Inflammatory macrophage treated with lipopolysaccharide for 4 hours (primary cell): Measurements from ENCODE around the gene CCDC106.

Source experiments
- DNase-seq: peaks from one replicate; pipeline ENCODE4 v3.0.0-alpha.2; 2020

CCDC106 gene

DNA sequence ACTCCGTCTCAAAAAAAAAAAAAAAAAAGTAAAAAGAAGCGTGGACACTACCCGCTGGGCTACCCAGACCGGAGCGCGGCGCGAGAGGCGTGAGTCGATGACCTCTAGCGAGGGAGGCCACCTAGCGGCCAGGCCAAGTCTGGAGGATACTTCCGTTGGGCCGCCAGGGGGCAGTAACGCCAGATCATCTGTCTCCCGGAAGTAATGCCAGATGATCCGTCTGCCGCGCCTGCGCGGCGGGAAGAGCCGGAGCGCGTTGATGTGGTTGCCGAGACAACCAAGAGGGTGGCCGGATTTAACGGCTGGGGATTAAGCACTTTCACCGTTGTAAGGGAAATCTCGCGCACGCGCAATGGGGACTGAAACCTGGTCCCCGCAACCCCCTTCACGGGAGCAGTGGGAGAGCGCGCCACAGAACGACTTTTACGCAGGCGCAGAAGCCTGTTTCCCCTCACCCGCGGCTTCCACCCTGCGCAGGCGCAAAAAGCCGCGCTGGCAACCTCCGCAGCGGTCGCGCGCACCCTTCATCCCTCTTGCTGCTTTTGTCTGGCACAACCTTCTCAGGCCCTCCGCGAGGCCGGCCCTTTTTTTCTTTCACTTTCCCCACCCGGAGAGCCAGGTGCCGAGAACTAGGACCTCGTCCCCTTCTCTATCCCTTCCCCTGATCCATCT is 5.8 kb downstream of the CCDC106 start:
- DNase-seq: peak; percentile 96

DNA sequence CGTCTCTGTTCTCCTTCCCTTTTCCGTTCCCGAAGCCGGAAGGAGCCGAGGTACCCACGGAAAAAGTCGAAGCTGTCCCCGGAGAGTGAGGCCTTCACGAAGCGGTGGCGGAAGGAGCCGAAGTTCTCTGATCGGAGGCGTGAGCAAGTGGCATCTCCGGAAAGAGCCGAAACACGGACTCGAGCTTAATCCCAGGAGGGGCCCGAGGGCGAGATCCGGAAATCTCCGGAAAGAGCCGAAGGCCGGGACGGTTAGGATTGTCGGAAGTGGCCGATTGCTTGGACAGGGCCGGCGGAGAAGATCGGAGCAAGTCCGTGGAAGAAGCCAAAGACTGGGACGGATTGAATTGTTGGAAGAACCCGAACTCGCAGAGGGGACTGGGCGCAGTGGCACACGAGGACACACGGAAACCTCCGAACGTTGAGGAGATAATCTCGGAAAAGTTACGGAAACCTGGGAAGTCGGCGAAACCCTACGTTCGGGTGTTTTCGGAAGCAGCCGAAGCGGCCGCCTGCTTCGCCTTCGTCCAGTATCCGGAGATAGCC is 6.4 kb downstream of the CCDC106 start:
- peak; percentile 100 for DNase-seq

DNA sequence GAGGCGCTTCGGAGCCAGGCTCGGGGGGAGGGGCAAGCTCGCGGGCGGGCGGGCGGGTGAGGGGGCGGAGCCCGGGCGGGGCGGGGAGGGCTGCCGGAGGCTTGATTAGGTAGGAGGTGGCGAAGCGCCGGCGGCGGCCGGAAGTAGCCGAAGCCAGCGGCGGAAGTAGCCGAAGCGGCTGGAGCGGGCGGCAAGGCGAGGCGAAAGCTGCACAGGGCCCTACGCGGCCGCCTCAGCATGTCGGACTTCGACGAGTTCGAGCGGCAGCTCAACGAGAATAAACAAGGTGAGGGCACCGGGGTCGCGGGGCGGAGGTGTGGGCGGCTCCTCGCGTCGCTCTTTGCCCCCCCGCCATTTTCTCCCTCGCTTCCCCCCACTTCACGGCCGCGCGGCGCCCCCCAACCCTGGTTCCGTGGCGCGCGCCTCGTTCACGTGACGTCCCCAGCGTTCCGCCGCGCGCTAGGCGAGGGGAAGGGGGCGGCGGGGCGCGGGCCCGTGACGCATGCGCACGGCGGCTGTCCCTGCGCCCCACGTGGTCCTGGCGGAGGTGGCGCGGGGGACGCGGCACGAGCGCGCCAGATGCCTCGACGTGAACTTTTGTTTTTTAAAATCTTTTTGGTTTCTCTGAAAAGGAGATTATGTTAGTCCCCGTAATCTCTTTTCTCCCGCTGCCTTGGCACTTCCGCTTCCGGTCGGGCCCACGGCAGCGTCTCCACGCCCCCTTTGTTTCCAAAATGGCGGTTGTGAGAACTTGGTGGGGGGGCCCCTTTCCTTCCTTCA is 7.0 kb downstream of the CCDC106 start, which contains the start of gene U2AF2:
Gene U2AF2 (plus strand): TSS at position 168 of the 780 bp plus-strand sequence. CDS start 70 bp downstream, at position 238.
- peak; percentile 94 for DNase-seq

DNA sequence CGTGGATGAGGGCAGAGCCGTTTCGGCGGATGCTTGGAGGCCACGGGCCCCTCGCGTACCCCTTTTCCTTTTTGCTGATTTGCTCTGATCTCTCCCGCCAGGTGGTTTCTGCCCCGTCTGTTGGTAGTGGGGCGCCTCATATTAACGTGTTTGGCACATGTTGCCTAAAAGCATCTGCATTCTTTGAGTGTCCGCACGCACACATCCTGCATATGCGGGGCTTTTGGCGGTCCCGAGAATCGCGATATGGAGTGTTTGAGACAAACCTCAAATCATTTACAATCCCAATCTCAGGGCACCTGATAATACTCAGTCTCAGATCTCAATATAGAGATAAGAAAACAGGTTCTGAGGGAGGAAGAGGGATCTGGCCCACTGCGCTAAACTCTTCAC is 7.6 kb downstream of the CCDC106 start:
- DNase-seq: no peak

DNA sequence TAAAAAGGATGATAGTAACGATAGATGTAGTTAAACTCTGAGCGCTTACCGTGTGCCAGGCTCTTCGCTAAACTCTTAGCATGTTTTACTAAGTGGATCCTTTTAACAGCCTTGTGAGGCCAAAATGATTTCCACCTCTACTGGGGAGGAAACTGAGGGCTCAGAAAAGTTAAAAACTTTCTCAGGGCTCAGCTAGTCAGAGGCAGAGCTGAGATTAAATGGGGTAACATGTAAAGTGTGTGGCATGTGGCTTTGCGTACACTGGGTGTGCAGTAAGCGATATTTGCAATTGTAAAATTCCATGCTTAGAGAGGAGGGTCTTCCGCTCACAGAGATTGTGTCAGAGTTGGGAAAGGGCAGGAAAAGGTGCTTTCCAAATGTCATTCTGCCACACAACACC is 8.5 kb downstream of the CCDC106 start:
- DNase-seq: no peak

DNA sequence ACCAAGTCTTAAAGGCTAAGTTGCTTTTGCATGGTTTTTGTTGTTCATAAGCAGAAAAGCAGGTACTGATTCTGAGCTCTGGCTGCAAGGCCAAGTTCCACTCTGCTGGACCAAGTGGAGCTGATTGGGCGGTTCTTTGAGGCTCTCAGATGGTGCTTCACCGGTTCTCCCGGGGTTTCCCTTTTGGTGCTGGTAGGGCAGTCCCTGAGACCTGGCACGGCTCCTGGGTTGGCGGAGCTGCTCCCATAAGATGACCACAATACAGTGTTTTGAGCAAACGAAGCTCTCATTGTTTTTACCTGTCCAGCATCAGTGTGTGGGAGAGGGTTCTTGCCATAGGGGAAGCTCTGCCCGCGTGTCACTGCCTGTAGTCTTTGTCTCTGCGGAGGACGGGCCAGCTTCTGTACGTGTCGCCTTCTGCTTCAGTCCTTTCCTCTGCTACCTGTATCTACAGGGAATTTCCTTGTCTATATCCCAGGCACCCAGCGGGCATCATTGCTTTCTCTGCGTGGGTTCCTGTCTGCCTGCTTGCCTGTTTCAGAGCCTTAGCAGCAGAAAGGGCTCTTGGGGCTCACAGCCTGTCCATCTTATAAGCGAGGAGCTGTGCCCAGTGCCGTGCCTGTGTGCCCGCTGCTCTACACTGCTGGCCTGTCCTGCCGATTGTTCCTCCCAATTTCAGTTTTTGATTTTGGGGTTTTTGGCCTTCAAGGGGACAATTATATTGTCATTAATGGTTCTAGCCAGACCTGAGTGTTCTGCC is 9.2 kb downstream of the CCDC106 start:
- no peak for DNase-seq

DNA sequence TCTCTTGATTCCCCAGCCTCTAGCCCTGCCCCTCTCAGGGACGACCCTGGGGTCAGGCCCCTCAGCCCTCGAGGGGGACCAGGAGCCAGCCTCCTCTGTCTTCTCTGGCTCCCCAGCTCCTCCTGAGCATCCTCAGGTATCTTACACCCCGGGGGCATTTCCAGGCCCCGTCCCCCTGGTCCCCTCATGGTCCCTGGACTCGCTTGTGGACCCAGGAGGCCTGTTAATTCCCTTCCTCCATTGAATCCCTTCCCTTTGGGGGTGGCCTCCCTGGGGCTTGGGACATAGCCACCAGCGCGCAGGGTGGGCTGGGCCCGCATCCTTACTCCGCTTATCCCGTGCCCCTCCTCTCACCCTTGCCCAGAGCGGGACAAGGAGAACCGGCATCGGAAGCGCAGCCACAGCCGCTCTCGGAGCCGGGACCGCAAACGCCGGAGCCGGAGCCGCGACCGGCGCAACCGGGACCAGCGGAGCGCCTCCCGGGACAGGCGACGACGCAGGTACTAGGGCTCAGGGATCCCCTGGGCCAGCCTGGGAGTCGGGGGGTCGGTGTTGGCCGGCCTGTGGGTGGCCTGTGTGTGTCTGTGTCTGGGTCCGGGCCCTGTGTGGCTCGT is 10.9 kb downstream of the CCDC106 start:
- DNase-seq: no peak

DNA sequence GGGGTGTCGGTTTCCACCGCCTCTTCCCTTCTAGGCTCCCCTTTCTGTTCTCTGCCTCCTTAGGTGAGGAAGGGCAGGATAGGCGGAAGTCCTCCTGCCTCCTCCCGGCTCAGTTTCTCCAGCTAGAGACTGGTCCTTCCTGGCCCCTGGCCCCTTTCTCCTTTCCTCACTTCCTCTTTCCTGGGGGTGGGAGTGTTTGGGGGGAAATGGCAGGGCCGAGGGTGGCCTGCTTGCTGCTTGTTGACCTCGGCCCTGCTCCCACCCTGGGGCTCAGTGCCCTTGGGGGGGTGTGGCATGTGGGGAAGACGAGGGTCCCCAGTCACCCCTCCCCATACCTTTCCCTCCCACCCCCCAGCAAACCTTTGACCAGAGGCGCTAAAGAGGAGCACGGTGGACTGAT is 11.8 kb downstream of the CCDC106 start:
- DNase-seq: no peak

DNA sequence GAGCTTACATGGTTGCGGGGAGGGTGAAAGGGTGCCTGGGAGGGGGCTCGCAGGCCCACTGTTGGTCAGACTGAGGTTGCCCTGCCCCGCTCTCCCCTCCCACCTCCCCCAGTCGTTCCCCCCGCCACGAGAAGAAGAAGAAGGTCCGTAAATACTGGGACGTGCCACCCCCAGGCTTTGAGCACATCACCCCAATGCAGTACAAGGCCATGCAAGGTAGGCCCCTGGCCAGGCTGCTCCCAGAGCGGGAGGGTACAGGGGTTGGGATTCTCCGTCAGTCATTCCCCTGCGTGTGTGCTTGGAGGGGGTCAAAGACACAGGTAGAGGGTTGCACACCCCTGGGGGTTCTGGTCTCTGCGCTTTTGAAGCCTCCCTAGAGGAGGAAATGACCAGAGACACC is 12.4 kb downstream of the CCDC106 start:
- no peak for DNase-seq

DNA sequence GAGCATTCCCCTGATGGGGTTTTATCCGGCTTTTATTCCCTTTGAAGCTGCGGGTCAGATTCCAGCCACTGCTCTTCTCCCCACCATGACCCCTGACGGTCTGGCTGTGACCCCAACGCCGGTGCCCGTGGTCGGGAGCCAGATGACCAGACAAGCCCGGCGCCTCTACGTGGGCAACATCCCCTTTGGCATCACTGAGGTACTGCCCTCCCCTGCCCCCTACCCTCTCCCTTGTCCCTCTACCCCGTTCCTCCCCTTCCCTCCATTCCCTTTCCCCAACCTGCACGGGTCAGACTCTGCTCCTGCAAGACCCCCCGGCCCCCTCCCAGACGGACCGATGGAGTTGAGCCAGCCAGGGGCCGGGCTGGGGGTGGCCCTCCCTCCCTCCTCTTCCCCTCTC is 13.0 kb downstream of the CCDC106 start:
- DNase-seq: no peak

DNA sequence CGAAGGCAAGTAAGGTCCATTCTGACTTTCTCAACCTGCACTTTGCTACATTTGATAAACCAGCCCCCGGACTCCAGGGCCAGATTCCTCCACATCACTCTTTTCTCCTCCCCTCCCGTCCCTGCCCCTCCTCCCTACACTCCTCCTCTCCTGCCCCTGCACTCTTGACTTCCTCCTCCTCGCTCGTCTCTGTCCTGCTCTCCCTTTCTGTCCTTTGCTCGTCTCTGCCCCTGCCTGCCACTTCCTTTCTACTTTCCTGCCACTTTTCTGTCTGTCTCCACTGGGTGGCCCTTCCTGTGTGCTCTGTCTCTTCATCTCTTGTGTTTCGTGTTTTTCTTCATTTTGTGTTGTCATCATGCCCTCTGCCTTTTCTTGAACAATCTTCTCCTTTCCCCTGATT is 13.8 kb downstream of the CCDC106 start:
- no peak for DNase-seq

DNA sequence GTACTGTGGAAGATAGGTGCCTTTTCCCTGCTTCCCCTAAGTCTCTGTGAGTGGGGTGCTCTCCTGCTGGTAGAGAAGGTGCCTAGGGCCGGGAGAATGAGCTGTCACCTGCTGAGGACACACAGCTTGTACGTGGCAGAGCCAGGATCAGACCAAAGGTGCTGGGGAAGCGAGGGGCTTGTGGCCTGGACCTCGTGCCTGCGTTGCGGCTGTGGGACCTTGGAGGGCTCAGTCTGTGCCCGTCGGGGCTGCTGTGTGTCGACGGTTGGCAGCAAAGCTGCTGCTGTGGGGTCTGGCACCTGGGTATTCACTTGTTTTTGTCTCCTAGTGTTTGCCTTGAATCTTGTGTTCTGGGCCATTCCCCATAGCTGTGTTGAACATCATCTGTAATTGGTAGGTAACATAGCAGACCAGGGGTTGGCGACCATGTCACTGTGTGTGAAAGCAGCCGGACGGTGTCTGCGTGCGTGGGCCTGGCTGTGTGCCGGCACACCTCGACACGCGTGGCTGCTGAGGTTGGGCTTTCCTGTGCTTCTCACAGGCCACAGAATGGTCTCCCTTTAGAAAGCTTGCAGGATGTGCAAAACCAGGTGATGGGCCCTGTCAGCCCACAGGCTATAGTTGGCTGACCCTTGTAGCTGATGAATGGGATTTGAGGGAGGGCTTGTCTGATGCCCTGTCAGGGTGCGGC is 16.0 kb downstream of the CCDC106 start:
- no peak for DNase-seq

DNA sequence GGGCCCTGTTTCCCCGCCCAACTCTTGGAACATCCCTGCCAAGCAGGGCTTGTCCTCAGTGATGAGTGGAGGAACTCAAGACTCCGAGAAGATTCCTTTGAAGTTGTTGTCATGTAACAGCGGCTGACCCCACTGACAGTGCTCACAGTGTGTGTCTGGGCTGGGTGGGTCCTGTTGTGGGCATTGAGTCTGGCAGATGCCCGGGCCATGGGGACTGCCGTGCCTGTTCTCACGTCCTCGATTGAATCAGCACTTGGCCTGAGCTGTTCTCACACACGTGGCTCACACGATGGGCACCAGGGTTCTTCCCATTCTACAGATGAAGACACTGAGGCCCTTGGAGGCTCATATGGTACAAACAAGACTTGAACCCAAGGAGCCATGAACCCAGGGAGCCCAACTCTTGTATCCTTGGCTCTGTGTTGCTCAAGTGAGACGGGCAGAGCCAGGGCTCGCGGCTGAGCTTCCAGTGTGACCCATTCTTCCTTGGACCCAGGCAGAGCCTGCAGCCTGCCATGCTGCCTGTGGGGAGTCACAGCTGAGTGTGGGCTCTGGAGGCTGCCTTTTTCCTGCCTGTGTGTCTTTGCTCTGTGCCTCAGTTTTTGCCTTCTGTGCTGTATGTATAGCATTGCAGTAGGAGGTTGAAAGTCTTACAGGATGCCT is 18.5 kb downstream of the CCDC106 start:
- DNase-seq: no peak

DNA sequence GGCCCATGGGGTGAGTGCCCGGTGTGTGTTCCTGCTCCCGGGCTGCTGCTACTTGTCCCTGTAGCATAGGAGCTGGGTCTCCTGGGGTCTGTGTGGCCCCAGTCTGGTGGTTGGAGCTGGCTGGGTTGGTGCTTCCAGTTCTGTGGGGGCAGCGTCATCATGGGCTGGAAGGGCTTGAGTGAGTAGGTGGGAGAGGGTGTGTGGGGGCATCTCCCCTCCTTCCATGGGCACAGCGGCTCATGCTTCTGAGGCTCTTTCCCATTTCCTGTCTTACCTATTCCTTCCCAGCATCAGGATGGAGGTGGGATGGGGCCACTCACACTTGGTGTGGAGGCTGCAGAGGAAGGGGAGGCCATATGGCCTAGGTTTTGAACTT is 19.0 kb downstream of the CCDC106 start:
- no peak for DNase-seq

DNA sequence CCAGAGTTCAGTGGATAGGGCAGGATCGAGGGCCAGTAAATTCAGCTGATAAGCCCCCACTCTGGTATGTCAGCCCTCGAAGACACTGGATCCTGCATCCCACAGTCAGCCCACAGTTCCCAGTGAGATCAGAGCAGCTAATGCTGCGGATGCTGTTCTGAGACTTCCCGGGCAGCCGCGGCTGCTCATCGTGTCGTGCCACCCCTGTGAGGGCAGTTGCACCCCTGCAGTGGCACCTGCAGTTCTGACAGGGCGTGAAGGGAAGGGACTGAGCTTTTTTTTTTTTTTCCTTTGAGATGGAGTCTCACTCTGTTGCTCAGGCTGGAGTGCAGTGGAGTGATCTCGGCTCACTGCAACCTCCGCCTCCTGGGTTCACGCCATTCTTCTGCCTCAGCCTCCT is 19.5 kb downstream of the CCDC106 start:
- DNase-seq: no peak

DNA sequence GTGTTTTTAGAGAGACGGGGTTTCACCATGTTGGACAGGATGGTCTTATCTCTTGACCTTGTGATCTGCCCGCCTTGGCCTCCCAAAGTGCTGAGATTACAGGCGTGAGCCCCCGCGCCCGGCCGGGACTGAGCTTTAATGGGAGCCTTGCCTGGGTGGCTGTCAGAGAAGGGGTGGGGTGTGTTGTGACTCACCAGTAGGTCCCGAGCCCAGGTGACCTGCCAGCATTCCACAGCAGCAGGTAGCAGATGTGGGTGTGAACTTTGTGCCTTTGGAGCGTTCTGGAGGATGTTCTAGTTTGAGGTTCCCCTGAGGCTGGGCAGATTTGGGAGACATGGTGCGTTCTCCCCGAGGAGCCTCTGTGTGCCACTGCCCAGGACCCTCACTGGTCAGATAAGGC is 19.9 kb downstream of the CCDC106 start:
- no peak for DNase-seq

DNA sequence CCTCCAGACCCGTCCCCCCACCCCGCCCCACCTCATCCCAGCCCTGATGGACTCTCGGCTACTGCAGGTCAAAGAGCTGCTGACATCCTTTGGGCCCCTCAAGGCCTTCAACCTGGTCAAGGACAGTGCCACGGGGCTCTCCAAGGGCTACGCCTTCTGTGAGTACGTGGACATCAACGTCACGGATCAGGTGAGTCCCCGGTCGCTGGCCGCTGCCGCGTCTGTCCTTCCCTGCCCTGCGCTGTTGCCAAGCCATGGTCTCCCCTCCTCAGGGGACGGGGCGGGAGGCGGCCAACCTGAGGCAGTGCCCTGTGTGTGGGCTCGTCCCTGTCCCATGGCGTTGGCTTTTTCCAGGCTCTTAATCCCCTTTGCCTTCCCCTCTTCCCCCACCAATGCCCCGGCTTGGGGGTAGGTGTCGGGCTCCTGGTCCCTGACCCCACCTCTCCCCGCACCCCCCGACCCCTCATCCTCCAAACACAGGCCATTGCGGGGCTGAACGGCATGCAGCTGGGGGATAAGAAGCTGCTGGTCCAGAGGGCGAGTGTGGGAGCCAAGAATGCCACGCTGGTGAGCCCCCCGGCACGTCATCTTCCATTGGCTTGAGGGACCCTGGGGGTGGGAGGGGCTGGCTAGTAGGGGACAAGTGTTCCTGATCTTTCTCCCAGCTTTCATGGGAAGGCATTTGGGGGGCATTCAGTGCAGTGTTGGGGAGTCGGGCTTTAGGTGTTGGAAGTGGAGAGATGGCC is 20.8 kb downstream of the CCDC106 start:
- no peak for DNase-seq

DNA sequence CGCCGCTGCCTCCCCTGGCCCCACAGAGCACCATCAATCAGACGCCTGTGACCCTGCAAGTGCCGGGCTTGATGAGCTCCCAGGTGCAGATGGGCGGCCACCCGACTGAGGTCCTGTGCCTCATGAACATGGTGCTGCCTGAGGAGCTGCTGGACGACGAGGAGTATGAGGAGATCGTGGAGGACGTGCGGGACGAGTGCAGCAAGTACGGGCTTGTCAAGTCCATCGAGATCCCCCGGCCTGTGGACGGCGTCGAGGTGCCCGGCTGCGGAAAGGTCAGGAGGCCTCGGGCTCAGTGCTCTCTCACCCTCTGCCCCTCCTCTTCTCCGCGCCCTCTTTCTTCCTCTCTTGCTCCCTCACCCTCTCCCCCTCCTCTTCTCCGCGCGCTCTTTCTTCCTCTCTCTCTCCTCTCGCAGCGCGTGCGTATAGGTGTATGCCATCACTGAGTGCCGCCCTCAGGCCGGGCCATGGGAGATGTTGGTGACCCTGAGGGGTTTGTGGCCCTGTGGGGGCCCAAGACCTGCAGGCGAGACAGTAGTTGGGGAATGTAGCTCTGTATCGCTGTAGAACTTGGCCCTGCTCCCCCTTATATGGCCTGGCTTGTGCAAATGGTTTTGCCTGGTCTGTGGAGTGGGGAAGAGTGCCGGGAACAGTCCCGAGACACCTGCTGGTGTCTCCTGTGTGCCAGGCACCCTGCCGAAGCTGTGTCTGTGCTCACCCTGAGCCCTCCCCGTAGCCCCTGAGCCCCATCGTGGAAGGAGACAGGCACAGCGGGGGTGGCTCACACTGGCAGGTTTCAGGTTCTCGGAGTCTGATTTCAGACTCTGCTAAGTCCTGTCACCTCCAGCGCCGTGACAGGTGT is 21.6 kb downstream of the CCDC106 start:
- DNase-seq: no peak

DNA sequence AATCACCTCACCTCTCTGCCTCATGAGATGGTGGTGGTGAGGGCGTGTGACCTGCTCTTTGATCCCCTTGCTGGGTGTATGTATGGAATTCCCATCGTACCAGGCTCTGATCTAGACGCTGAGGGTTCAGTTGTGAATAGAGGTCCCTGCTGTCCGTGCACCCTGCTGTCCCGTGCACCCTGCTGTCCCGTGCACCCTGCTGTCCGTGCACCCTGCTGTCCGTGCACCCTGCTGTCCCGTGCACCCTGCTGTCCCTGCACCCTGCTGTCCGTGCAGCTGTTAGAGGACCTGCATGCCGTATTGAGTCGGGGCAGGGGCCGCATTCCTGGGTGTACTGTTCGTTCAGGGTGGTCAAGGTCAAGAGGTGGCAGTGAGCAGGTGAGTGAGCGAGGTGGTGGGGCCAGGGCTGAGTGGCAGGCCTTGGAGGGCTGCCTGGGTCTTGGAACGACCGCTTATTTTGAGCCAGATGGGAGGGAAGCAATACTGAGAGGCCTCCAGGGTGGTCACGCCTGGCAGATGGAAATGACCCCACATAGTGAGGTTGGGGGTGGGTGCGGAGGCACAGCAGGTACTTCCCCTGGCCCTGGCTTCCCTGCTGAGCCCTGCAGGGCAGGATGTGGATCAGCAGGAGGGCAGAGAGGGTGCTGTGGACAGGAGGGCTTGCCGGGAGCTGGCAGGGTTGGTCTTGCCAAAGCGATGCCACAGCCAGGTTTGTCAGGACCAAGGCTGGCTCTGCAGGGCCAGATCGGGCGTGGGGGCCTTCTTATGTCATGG is 22.5 kb downstream of the CCDC106 start:
- no peak for DNase-seq

DNA sequence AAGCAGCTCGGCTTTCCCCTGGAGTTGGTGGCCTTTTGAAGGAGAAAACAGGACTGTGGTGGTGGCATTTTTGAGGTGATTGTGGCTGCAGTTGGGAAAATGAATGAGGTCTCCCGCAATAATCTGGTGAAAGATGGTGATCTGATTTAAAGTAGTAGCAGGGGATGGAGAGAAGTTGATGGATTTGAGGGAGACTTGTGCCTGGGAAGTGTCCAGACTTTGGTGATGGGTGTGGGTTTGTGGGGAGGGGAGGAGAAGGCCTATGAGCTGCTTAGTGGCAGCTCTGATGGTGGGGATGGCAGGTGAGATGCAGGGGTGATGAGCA is 23.0 kb downstream of the CCDC106 start:
- no peak for DNase-seq
